Colonic mucosa (tissue), 4 donors: Measurements from ENCODE around the gene GABARAPL2. TPM values are rescaled to one million over a fixed set of nuclear protein-coding genes. Genes with fewer than 3 reads are reported as not detected.

Experiments
- DNase-seq: peaks from one replicate; pipeline ENCODE4 v3.0.0-alpha.2; 2020
- H3K27ac ChIP-seq: fragments of 200-600 bp; one replicate; pipeline ENCODE4 v1.8.0; 2021
- H3K27me3 ChIP-seq: fragments of 200-600 bp; one replicate; pipeline ENCODE4 v1.8.0; 2021
- H3K36me3 ChIP-seq: fragments of 200-600 bp; one replicate; pipeline ENCODE4 v1.8.0; 2021
- H3K4me1 ChIP-seq: fragments of 200-600 bp; one replicate; pipeline ENCODE4 v1.8.0; 2021; ENCODE audit warnings: mild to moderate bottlenecking
- H3K4me3 ChIP-seq: fragments of 200-600 bp; one replicate; pipeline ENCODE4 v1.8.0; 2021
- H3K9ac ChIP-seq, 2 donors: one replicate each; pipeline ENCODE4 v1.7.0; 2013; ENCODE audit warnings: control low read depth in 2 of 2, low read depth in 2 of 2, low read length in 2 of 2
- H3K9me3 ChIP-seq: fragments of 200-600 bp; one replicate; pipeline ENCODE4 v1.8.0; 2021
- intact Hi-C: fragments of 100-400 bp; cut with DNase I; formaldehyde crosslinking; loops from one replicate; pipeline ENCODE4 v1.14.1; 2022
- total RNA-seq, 2 donors: library from RNA; stranded (reverse); fragmentation: NEBNext Ultra II Directional in 1 of 2; extraction: Animal tissue kit (Norgen Biotek cat#: 25700) in 1 of 2; gene quantifications; one replicate each; pipeline ENCODE4 v1.2.1, GENCODE V29; 2021
- TF ChIP-seq, protein P1 (sequence below): fragments of 200-600 bp; IDR thresholded peaks from one replicate; pipeline ENCODE4 v1.8.0; 2022; ENCODE audit warnings: antibody characterized with exemption, mild to moderate bottlenecking
- donor health status: healthy.
- donor health status: DM: no; HTN: no; CAD: no.
- donor health status: DM: no; HTN: no; CAD: no.

Gene GABARAPL2
- total RNA-seq, 2 donors from 2014 or later, result 73.5 to 111 TPM

DNA sequence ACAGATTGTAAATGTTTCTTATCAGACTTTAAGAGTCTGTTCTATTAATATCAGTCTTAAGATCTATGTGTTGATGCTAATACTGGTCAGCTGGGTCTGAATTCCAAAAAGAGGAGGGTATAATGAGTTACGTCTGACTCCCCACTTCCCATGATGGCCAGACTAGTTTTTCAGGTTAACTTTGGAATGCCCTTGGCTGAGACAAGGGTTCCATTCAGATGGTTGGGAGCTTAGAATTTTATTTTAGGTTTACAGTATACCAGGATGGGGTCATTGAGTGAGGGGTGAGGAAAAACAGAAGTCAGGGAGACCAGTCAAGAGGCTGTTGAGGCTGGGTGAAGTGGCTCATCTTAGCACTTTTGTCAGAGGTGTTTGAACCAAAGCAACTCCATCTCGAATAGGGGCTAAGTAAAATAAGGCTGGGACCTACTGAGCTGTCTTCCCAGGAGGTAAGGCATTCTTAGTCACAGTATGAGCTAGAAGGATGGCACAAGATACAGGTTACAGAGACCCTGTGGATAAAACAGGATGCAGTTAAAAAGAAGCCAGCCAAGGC, 7.3 kb upstream of the GABARAPL2 start:
- Histone ChIP-seq H3K27me3 (no peaks in the 10 kb centered on the region), H3K36me3 (no peaks in the 10 kb centered on the region), H3K4me1 (no peaks in the 10 kb centered on the region), H3K27ac (no peak overlapping the region), H3K4me3 (no peak overlapping the region), H3K9ac (no peak overlapping the region), H3K9me3 (no peaks in the 10 kb centered on the region)
- DNase-seq, result no peak
- TF ChIP-seq, protein P1, sequence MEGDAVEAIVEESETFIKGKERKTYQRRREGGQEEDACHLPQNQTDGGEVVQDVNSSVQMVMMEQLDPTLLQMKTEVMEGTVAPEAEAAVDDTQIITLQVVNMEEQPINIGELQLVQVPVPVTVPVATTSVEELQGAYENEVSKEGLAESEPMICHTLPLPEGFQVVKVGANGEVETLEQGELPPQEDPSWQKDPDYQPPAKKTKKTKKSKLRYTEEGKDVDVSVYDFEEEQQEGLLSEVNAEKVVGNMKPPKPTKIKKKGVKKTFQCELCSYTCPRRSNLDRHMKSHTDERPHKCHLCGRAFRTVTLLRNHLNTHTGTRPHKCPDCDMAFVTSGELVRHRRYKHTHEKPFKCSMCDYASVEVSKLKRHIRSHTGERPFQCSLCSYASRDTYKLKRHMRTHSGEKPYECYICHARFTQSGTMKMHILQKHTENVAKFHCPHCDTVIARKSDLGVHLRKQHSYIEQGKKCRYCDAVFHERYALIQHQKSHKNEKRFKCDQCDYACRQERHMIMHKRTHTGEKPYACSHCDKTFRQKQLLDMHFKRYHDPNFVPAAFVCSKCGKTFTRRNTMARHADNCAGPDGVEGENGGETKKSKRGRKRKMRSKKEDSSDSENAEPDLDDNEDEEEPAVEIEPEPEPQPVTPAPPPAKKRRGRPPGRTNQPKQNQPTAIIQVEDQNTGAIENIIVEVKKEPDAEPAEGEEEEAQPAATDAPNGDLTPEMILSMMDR, result no peak
- intact Hi-C loops, result loop anchor here (5.0 kb wide), 1 partner anchor 97 kb away; the partner anchor contains the start of gene TMEM170A

DNA sequence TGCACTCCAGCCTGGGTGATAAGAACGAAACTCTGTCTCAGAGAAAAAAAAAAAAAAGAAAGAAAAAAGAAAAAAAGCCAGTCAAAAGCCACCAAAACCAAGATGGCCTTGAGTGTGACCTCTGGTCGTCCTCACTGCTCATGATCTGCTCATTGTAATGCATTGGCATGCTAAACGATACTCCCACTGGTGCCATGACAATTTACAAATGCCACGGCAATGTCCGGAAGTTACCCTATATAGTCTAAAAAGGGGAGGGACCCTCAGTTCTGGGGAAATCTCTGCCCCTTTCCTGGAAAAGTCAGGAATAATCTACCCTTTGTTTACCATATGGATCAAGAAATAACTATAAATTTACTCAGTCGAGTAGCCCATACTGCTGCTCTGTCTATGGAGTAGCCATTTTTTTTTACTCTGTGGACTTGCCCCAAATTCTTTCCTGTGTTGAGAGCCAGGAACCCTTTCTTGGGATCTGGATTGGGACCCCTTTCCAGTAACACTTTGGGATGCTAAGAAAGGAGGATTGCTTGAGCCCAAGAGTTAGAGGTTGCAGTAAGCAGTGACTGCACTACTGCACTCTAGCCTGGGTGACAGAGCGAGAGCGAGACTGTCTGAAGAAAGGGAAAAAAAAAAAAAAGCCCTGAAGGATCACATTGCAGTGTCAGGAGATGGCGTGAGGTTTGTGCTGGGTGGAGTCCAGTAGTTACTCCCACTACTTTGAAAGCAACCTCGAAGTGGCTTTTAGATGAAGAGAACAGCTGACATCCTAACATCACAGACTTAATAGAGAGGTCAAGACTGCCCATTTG, 6.4 kb upstream of the GABARAPL2 start:
- no peak overlapping the region for H3K9ac ChIP-seq
- H3K4me1 ChIP-seq, result no peaks in the 10 kb centered on the region
- H3K9me3 ChIP-seq, result no peaks in the 10 kb centered on the region
- no peak overlapping the region for H3K4me3 ChIP-seq
- no peaks in the 10 kb centered on the region for H3K27me3 ChIP-seq
- DNase-seq, result no peak
- intact Hi-C loops, result loop anchor here (5.0 kb wide), 1 partner anchor 97 kb away; the partner anchor contains the start of gene TMEM170A
- no peak overlapping the region for H3K27ac ChIP-seq
- TF ChIP-seq, protein P1, result no peak
- H3K36me3 ChIP-seq, result no peaks in the 10 kb centered on the region

DNA sequence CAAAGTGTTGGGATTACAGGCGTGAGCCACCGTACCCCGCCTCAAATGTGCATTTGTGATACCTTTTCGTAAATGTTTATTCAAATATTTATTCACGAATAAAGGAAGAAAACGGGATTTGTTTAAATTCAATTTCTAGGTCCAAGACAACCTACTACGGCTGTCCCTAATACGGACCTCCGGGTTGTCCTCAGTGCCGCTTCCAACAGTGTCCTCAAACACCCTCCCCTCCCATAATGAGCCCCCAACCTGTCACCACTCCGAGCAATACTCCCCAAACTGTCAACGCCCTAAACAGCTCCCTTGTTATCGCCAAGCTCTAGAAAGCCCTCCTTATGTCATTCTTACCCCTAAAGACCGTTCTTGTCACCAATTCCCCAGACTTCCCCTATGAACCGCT, 539 bp upstream of the GABARAPL2 start:
- Histone ChIP-seq H3K4me3 (peak overlapping the region; percentile 97), H3K9ac (peak overlapping the region; percentile 57 to 80), H3K9me3 (no peaks in the 10 kb centered on the region), H3K27ac (peak overlapping the region; percentile 76), H3K27me3 (no peaks in the 10 kb centered on the region), H3K36me3 (peaks cover 8% of the 10 kb centered on the region), H3K4me1 (peaks cover 8% of the 10 kb centered on the region)
- no peak for DNase-seq
- TF ChIP-seq, protein P1, result no peak
- intact Hi-C loops, result no loop called here

DNA sequence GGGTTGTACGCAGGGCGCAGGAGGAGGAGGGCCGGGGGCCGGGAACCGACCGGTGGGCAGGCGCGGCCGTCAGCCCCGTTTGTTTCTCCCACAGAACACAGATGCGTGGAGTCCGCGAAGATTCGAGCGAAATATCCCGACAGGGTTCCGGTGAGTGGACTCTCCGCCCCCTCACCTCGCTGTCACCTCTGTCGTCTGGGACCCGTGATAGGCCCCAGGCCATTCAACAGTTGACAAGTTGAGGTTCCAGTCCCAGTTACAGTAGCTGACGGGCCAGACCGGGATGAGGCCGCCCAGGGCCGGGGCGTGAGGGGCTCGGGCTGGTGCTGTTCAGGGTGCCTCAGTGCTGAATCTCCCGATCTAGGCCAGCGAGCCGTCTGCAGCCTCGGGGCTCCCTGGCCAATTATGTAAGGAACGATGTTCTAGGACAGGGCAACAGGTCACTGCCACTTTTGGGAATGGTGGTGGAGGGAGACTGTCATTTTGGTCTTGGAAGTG, 628 bp downstream of the GABARAPL2 start:
- intact Hi-C loops, result no loop called here

DNA sequence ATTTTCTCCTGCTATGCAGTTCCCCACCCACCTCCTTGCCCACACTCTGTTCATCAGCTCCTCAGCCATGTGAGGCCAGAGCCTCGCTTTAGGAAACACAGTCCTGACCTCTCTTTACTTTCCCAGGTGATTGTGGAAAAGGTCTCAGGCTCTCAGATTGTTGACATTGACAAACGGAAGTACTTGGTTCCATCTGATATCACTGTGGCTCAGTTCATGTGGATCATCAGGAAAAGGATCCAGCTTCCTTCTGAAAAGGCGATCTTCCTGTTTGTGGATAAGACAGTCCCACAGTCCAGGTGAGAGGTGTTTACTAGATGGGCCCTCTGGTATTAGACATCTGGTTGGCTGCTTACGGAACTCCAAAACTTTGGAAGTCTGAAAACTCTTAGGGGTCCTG, 1.7 kb downstream of the GABARAPL2 start:
- TF ChIP-seq, protein P1, result no peak
- H3K9ac ChIP-seq, result no peak overlapping the region
- intact Hi-C loops, result no loop called here
- peaks cover 11% of the 10 kb centered on the region for H3K4me1 ChIP-seq
- no peak for DNase-seq
- H3K4me3 ChIP-seq, result no peak overlapping the region
- no peaks in the 10 kb centered on the region for H3K27me3 ChIP-seq
- H3K9me3 ChIP-seq, result no peaks in the 10 kb centered on the region
- peaks cover 9% of the 10 kb centered on the region for H3K36me3 ChIP-seq
- no peak overlapping the region for H3K27ac ChIP-seq

More for the DNA sequence above, 628 bp downstream of the GABARAPL2 start:
- H3K27me3 ChIP-seq, result no peaks in the 10 kb centered on the region
- no peaks in the 10 kb centered on the region for H3K9me3 ChIP-seq
- peak overlapping the region; percentile 80 to 89 for H3K9ac ChIP-seq
- peak overlapping the region; percentile 97 for H3K4me3 ChIP-seq
- TF ChIP-seq, protein P1, result no peak
- H3K4me1 ChIP-seq, result peaks cover 11% of the 10 kb centered on the region
- peak overlapping the region; percentile 76 for H3K27ac ChIP-seq
- H3K36me3 ChIP-seq, result peaks cover 8% of the 10 kb centered on the region
- DNase-seq, result peak; percentile 34
